ENCODE data around the gene BLTP2.

BLTP2 gene

DNA sequence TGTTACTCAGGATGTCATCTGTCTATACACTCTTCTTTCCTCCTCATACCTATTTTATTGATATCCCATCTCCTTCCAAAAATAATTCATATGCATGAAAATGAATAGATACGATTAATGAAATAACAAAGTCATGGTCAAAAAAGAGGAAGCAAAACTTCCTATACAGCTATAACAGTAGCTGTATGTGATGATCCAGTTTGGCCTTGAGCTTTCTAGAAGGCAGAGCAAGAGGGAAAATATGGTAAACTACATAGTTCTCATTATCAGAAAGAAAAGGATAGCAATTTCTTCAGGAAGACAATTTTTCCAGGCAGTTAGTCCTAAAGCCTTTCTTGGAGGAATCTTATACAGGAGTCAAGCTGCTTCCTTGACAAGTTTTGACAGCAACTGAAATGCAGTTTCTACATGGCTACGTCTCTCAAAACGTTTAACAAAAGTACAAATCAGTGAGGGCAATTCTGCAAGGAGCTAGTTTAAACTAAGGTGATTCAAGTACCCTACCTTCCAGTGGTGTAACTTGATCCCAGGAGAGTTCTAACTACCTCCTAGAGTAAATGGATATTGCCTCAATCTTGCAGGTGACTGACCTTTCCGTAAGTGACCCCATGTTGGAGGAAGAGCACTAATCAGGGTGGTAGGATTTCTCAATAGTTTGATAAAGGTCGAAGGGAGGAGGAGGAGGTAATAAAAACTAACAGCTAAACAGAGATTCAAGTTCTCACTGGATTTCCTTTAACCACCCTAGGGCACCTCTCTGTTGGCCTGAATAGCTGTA, 47.2 kb downstream of the BLTP2 start:
- DNase-seq = peak; percentile 43
